ENCODE data around the gene RBBP4.

- TF ChIP-seq POLR2A (IDR thresholded peaks at IDR 0.05; ENCODE audit: low read depth, low read length) (no peak), POLR2AphosphoS5 (IDR thresholded peaks at IDR 0.05; ENCODE audit: low read depth, low read length) (no peak)
These were observed 52.7 kb downstream of the RBBP4 start for GRCh38 chr1:32703479-32704291.

Measured in GM12892 (cell line).